Posterior vena cava (tissue), 2 donors: Measurements from ENCODE around the gene CEP95. TPM values are rescaled to one million over a fixed set of nuclear protein-coding genes. Genes with fewer than 3 reads are reported as not detected.
"Not testable (repeated sequence)": the region's sequence is repeated elsewhere in the genome, so short reads cannot be mapped to it uniquely, and the experiment has no call there.

Experiments used
- DNase-seq: peaks from one replicate; pipeline ENCODE4 v3.0.0-alpha.2; 2020; ENCODE audit warnings: low spot score
- intact Hi-C, 2 donors: fragments of 100-400 bp; cut with DNase I; formaldehyde crosslinking; loops; one replicate each; pipeline versions ENCODE4 v1.14.1 to v1.14.2; 2022 to 2023
- microRNA-seq, 2 donors: library from miRNA; unstranded; fragments of <30 nt; microRNA quantifications; one replicate each; pipeline ENCODE4 v1.2.0, GENCODE V29; 2020 to 2021; ENCODE audit warnings: borderline microRNAs expressed in 2 of 2
- total RNA-seq, 2 donors: library from RNA; stranded (reverse); fragmentation: NEBNext Ultra II Directional; extraction: Animal tissue kit (Norgen Biotek cat#: 25700); gene quantifications; one replicate each; pipeline ENCODE4 v1.2.1, GENCODE V29; 2021
- donor health status: DM: yes; HTN: yes; CAD: no.
- donor health status: DM: yes; HTN: yes; CAD: no.

Gene CEP95
- total RNA-seq, 2 donors from 2014 or later: 29.7 to 33.0 TPM

DNA sequence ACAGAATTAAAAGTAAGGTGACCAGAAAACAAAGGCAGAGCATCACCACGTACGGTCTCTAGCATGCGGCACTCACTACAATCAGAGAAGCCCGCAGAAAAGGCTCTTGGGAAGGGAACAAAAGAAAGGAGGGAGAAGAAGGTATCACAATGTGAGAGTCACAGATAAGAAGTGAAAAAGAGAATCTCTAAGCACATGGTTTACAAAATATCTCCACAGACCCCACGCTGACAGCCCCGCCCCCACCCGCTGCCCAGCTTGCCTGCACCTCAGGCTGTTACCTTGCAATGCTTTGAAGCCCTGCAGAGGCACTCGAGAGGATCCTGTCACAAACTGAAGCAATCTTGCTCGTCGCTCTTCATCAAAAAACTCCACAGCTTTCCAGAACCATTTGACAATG, 40.5 kb downstream of the CEP95 start:
- intact Hi-C loops: no loop called here
- DNase-seq: no peak

DNA sequence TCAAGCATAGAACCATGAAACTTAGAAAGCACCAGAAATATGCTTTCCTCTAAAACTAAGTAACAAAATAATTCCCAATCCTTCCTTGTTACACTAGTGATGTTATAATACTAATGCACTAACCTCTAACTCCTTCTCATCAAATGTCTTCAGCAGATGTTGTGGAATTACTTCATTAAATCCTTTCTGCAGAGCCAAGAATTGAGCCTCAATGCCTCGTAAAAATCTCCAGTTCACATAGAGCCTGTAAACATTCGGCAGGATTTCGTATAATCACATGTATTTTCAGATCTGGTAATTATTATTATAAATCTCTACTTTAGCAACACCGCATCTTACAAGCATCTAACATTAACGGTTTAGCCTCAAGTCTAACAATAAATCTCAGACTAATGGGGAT, 44.7 kb downstream of the CEP95 start:
- no peak for DNase-seq
- intact Hi-C loops: no loop called here

DNA sequence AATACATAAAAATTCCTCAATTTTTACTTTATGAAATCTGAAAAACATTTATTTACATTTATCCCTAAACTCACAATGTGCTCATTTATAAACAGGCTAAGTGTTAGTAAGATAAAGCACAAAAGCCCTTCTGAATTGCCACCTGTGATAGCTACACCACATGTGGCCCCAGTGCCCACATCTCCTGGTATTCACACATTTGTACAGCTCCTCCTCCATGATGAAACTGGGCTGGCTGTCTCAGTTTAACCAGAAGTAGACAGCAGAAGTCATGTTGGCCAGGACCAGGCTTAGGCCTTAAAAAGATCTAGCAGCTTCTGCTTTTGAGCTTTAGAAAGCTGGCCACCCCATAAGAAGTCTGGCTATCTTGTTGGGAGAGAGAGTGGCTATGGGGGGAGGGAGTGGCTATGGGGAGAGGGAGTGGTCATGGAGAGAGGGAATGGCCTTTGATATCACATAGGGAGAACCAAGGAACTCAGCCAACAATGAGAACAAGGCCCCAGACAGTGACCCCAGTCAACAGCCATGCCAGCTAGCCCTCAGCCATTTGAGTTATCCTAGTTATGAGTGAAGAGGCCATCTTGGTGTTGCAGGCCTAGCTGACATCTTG, 47.4 kb downstream of the CEP95 start:
- DNase-seq: no peak
- intact Hi-C loops: no loop called here

DNA sequence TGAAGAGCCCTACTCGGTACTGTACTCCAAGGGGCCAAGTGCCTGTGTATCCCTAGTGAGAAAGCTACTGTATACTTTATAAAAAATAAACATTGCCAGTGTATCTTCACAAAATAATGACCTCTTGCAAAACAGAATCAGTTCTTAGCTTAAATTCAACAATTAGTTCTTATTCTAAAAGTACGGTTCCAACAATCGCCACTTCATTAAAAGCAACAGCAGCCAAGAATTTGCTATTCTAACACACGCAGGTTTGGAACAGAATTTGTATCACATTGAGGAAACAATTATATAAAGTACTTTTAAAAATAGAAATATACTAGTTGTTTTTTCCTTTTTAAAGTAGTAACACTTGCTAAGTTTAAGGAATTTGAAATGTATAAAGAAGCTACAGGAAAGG, 48.5 kb downstream of the CEP95 start:
- no peak for DNase-seq
- intact Hi-C loops: no loop called here

DNA sequence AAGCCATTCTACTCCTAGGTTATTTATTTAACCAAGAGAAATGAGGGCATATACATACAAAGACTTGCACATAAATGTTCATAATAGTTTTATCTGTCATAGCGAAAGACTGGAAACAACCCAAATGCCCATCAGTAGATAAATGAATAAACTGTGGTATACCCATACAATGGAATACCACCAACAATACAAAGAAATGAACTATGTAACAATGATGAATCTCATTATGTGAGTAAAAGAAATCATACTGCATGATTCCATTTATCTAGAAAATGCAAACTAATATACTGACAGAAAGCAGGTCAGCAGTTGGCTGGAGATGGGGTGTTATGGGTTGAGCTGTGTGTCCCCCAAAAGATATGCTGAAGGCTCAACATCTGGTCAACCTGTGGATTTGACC, 57.3 kb downstream of the CEP95 start:
- DNase-seq: no peak
- intact Hi-C loops: no loop called here

DNA sequence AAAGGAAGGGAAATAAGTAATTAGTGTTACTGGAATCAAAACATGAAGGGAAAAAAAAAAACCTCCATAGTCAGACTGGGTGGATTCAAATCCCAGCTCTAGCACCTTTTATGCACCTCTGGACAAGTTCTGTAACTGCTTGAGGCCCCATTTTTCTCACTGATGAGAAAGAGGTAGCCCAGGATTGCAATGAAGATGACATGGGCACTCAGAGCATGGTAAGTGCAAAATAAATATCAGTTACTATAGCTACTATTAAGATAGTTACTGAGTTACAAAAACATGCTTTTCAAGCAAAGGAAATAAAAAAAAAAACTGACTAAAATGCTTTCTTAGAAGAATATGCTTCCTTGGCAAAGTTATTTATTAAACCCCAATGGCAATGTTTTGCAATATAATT, 58.8 kb downstream of the CEP95 start:
- DNase-seq: no peak
- intact Hi-C loops: no loop called here

DNA sequence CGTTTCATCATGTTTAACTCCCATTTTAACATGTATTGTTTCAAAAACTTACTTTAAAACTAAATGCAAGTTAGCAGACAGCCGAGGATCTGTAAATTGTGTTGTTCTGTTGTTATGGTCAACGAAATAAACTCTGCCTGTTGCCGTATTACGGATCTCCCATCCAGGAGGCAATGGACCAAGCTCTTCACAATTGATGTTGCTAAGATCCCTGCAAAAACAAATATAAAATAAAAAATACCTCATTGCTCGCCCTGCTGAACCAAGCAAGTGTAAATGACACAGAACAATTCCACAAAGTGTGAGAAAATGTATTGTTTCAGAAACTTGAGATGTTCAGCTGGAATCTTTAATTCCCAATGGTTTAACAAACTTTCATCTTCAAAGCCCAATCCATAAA, 65.0 kb downstream of the CEP95 start:
- intact Hi-C loops: no loop called here
- DNase-seq: no peak

DNA sequence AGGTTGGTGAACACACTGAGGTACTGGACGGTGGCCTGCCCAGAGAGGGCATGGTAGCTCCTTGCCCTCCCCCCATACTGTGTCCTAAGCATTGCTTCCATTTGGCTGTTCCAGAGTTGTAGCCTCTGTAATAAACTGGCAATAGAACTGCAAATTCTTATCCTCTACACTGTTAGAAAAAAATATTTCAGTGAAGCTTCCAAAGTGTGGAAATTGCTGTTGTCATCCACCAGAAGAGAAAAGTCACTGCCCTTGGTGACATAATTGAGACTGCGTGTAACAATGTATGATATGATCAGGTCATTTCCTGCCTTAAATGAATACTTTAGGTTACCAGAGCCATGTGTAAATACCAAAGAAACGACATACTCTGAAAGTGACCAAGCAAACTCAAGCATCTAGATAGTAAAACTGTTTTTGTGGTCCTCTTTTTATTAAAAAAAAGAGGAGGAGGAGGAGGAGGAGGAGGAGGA, 65.9 kb downstream of the CEP95 start:
- DNase-seq: no peak
- intact Hi-C loops: no loop called here

DNA sequence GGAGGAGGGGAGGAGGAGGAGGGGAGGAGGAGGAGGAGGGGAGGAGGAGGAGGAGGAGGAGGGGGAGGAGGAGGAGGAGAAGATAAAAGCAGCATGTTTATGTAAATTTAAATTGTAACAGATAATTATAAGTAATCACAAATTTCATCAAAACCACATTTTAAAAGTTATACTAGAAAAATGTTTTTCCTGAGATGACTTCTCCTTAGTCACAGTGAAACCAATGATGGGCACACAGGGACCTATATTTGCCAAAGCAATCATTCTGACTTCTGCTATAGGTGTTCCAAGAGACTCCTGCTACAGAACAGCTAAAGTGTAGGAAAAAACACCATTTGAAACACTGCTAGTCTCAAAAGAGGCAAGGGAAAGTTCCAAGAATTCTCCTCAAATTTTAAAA, 66.4 kb downstream of the CEP95 start:
- intact Hi-C loops: no loop called here
- no peak for DNase-seq

DNA sequence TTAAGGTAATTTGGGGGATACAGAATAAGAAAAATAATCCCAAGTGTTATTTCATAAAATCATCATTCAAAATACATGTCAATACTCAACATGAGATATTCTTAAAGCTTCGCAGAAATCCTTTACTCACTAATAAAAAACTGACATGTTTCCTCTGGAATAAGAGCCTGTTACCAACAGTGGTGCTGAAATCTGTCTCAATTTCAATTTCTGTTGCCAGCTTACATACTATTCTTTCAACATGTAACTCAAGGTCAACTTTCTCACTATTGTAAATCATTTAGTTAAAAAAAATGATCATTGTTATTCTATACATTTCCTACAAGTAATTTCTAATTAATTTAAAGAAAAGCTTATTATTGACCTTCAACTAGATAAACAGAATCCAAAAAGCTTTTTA, 67.9 kb downstream of the CEP95 start:
- no peak for DNase-seq
- intact Hi-C loops: no loop called here

DNA sequence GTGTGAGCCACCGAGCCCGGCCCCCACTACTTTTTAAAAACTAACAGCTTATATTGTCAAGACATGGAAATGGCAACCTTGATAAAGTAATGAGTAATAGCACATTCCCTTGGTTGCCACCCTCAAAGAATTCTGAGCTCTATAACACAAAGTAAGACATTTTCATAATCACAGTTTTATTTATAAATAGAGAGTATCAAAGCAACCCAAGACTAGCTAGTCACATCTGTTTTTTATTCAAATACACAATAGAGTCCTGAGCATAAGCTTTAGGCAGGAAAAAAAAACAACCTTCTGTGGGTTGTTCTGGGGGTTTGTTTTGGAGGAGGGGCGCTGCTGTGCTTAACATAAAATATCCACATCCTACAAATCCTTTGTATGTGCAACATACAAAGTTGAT, 68.7 kb downstream of the CEP95 start:
- intact Hi-C loops: no loop called here
- DNase-seq: no peak

DNA sequence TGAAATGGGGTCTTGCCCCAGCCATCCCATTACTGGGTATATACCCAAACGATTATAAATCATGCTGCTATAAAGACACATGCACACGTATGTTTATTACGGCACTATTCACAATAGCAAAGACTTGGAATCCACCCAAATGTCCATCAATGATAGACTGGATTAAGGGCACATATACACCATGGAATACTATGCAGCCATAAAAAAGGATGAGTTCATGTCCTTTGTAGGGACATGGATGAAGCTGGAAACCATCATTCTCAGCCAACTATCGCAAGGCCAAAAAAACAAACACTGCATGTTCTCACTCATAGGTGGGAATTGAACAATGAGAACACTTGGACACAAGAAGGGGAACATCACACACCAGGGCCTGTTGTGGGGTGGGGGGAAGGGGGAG, 70.2 kb downstream of the CEP95 start:
- DNase-seq, intact Hi-C loops: not testable (repeated sequence)

DNA sequence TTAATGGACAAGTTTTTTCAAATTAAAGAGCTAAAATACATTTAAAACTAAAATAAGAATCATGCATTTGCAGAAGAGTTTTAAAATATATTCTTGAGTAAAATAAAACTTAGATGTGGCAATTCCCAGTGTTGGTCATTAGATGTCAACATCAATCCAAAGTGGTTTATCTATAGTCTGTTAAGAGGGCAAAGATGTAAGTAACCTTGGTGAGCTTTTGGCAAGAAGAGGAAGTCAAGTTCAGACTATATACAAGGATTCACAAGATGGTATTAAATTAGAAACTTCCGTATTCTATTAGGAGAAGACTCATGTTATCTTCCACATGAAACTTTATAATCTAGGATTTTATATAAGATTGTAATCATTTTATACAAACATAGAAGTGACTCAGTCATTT, 73.1 kb downstream of the CEP95 start:
- no peak for DNase-seq

DNA sequence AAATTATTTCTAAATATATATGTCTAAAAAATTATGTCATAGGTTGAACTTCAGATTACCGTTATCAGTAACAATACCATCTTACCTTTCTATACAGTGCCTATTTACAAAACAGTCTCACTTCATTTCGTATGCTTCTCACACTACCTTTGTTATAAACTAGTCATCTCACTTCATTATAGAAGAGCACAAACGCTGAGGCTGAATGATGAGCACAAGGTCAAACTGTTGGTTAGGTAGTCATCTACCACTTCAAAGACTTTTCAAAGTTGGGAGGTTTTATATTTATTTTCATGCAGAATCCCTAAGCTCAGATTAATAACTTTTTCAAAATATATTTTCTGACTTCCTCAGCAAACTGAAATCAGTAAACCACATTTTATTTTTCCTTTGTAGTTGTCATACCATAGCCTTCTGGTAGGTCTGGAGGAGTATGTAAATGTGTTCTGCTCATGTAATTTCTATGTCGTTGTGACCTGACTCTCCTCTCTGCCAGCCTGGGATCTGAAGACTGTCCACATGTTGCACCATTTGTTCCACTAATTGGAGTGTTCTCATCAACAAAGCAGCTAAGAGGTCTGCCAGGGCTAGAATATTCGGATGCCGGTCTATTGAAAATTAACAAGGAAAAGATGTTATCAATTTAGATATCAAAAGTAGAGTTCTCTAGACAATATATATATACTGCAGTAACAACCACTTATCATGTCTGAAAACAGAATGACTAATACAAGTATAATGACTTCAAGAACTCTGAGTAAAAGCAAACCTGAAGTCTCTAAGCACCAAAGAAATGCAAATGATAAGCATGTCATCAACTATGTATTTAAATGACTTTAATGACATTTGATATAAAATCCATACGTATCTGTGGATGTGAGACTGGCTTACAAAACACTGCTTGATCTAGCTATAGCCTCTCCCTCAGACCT, 73.9 kb downstream of the CEP95 start:
- intact Hi-C loops: no loop called here
- no peak for DNase-seq

More for the DNA sequence above, 73.1 kb downstream of the CEP95 start:
- intact Hi-C loops: no loop called here

DNA sequence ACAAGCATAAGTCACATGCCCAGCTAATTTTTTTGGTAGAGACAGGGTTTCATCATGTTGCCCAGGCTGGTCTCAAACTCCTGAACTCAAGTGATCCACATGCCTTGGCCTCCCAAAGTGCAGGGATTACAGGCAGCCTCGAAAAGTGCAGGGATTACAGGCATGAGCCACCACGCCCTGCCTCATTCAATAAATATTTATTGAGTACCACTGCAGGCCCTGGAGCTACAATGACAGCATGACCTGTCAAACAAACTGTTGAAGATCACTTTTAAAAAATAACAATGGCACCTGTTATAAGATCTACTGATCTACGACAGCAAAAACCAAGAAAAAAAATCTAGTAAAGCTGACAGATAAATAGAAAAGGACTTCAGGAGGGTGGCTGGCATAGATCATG, 76.3 kb downstream of the CEP95 start:
- intact Hi-C loops: no loop called here
- DNase-seq: no peak

DNA sequence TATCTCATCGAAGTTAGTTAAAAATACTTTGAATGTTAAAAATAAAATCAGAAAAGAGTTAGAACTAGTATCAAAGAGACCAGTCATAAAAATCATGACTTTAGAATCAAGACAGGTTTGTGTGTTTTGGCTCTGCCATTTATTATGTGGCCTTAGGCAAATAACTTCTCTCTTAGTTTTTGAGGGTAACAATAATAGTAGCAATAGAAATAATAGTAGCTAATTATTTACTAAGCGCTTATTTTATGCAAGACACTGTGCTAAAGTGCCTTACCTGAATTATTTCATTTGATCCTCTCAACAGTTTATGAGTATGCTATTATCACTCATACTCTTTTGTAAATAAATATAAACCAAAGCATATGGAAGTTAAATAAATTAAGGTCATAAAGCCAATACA, 78.4 kb downstream of the CEP95 start:
- no peak for DNase-seq
- intact Hi-C loops: no loop called here

Small RNA genes within 50 kb of the gene (microRNA-seq; reads per million reads assigned to microRNA genes)
- 5.2 to 11.9 reads per million in 2 donors for gene MIR3064
- gene MIR5047: 0 reads per million in 2 donors

Other genes with a start within 250 kb of the CEP95 start
- gene TEX2, start 243.7 kb upstream of the CEP95 start, total RNA-seq: 10 to 100 TPM; 24.6 to 27.4 TPM
- gene PECAM1, start 116.1 kb upstream of the CEP95 start, total RNA-seq: 100 to 1,000 TPM; 289 to 316 TPM
- gene MILR1, start 57.9 kb upstream of the CEP95 start, total RNA-seq: 10 to 100 TPM in 1 of 2 donors, 1 to 10 TPM in 1; 9.4 to 18.9 TPM
- gene POLG2, start 9.9 kb upstream of the CEP95 start, total RNA-seq: 10 to 100 TPM; 10.3 to 10.7 TPM
- 100 to 1,000 TPM; 615 to 636 TPM for gene DDX5, start 688 bp upstream of the CEP95 start, total RNA-seq
- gene SMURF2, start 155.3 kb downstream of the CEP95 start, total RNA-seq: 10 to 100 TPM; 23.8 to 28.4 TPM